ENCODE results near the gene GAR1.

GAR1 gene

GRCh38 chr4:109801099-109801789 is 14.3 kb upstream of the GAR1 start:
- no peak for DNase-seq (ENCODE audit: extremely low spot score)
- TF ChIP-seq, protein P1, sequence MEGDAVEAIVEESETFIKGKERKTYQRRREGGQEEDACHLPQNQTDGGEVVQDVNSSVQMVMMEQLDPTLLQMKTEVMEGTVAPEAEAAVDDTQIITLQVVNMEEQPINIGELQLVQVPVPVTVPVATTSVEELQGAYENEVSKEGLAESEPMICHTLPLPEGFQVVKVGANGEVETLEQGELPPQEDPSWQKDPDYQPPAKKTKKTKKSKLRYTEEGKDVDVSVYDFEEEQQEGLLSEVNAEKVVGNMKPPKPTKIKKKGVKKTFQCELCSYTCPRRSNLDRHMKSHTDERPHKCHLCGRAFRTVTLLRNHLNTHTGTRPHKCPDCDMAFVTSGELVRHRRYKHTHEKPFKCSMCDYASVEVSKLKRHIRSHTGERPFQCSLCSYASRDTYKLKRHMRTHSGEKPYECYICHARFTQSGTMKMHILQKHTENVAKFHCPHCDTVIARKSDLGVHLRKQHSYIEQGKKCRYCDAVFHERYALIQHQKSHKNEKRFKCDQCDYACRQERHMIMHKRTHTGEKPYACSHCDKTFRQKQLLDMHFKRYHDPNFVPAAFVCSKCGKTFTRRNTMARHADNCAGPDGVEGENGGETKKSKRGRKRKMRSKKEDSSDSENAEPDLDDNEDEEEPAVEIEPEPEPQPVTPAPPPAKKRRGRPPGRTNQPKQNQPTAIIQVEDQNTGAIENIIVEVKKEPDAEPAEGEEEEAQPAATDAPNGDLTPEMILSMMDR (IDR thresholded peaks at IDR 0.05; ENCODE audit: control extremely low read depth, extremely low read depth, low read depth, missing control alignments): no peak
- ChIA-PET CTCF (interaction anchor here (1.0 to 1.2 kb wide), 2 partner anchors 368 kb away, joined by 3 to 4 read pairs; partner anchors contain the start of gene SEC24B), POLR2A (no interaction called here)

DNA sequence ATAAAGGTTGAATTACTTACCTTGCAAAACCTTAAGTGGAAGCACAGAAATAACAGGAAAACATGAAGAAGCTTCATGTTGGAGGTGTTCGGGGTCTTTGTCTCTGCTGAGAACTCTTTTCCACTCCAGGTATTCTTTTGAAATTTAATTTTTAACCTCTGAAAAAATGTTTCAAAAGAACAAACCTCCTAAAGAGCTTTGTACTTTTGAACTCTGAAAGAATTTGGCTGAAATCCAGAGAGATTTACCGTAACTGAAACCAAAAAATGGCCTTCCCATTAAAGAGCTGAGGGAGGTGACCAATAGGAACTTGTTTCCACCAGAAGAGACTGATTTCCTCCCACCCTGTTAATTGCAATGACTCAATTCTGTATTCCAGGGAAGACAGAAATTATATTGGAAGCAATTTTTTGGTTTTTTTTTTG is 13.7 kb upstream of the GAR1 start, which contains the start of gene CFI:
Gene CFI, minus strand, starts transcription at position 105 of the 425 bp plus-strand sequence. Its CDS starts 28 bp downstream, at position 77.
- CTCF ChIA-PET: interaction anchor here (1.0 to 1.3 kb wide), 2 partner anchors 8 to 369 kb away, joined by 3 to 4 read pairs; no protein-coding TSS in a partner anchor

DNA sequence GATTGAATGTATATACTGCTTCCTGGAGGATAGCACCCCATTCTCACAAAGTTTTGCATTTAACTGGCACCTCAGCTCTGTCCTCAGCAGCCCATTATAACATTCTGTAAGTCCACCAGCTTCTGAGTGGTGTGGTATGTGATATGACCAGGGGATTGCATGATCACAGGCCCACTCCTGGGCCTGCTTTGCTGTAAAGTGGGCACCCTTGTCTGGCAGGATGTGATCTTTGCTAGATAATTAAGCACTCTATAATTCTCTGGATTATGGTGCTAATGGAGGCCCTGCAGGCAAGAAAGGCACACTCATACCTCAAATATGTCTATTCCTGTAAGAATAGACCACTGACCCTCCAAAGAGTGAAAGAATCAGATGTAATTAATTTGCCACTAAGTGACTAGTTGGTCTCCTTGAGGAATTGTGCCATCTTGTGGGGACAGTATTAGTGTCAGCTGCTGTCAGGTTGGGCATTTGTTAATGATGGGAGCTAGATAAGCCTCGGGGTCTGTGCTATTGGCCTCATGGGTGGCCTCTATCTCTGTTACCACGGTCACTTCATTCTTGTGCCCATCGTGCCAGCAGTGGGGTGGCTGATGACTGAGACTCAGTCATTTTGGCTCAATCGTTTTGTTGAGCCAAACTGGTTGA is 11.5 kb upstream of the GAR1 start:
- DNase-seq (ENCODE audit: extremely low spot score): peak; percentile 43
- ChIA-PET POLR2A (no interaction called here), CTCF (interaction anchor here (0.9 to 2.1 kb wide), 9 partner anchors 9 to 393 kb away, joined by 3 to 7 read pairs (median 5); partner anchors contain the start of gene SEC24B)
- TF ChIP-seq, protein P1 (IDR thresholded peaks at IDR 0.05; ENCODE audit: control extremely low read depth, extremely low read depth, low read depth, missing control alignments): peak; percentile 50

More for the DNA sequence above, 13.7 kb upstream of the GAR1 start, which contains the start of gene CFI:
- POLR2A ChIA-PET: no interaction called here
- DNase-seq (ENCODE audit: extremely low spot score): no peak
- TF ChIP-seq, protein P1 (IDR thresholded peaks at IDR 0.05; ENCODE audit: control extremely low read depth, extremely low read depth, low read depth, missing control alignments): no peak

GRCh38 chr4:109809655-109810054 is 5.9 kb upstream of the GAR1 start:
- DNase-seq (ENCODE audit: extremely low spot score): no peak
- TF ChIP-seq, protein P1 (IDR thresholded peaks at IDR 0.05; ENCODE audit: control extremely low read depth, extremely low read depth, low read depth, missing control alignments): no peak
- ChIA-PET CTCF (interaction anchor here (1.5 kb wide), 1 partner anchor 10 kb away, joined by 4 read pairs; no protein-coding TSS in a partner anchor), POLR2A (no interaction called here)

DNA sequence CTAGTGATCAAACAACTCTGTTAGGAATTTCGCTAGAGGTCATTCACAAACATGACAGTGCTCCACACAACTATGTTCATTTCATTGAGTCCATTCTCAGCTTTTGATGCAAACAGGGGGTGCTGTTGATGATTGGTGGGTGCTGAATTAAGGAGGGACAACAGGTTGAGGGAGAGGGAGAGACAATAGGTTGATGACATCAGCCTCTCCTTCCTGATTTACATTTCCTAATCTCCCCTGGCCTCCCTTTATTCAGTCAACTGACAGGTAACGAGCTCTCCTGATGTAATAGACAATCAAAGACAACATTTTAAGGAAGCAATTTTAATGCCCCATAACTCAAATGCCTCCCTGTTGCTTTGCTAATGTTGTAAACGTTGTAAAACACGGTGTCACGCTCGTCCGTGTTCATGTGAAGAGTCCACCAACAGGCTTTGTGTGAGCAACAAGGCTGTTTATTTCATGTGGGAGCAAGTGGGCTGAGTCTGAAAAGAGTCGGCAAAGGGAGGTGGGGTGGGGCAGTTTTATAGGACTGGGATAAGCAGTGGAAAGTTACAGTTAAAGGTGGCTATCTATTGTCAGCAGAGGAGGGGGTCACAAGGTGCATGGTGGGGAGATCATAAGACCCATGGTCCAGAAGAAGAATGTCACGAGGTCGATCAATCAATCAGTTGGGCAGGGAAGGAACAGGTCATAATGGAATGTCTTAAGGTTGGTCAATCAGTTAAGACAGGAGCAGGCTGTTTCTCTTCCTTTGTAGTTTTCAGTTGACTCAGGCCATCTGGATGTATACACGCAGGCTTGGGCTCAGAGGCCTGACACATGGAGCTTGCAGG is 4.8 kb upstream of the GAR1 start:
- POLR2A ChIA-PET: interaction anchor here (0.8 kb wide), 1 partner anchor 250 kb away, joined by 3 read pairs; no protein-coding TSS in a partner anchor
- DNase-seq (ENCODE audit: extremely low spot score): no peak
- TF ChIP-seq, protein P1 (IDR thresholded peaks at IDR 0.05; ENCODE audit: control extremely low read depth, extremely low read depth, low read depth, missing control alignments): no peak
- CTCF ChIA-PET: no interaction called here

DNA sequence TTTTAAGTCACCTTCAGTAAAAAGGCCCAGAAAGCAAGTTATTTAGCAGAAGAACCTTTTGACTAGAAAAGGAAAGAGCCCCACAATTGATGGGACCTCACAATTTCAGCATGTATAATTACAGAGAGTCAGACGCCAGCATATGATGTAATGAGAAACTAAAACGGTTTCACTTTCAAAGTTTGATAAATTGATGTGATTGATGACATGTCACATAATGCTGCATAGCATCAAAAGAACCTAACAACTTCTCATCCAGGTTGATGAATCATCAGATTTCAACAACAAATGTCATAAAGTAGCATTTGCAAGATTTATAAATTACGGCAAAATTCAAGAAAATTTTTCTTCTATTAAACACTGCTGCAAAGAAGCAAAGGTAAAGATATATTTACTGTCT is 3.9 kb upstream of the GAR1 start:
- TF ChIP-seq, protein P1 (IDR thresholded peaks at IDR 0.05; ENCODE audit: control extremely low read depth, extremely low read depth, low read depth, missing control alignments): no peak
- CTCF ChIA-PET: no interaction called here
- POLR2A ChIA-PET: no interaction called here
- DNase-seq (ENCODE audit: extremely low spot score): no peak
